H1 (cell line): ENCODE results near the gene CFAP61. TPM values are rescaled to one million over a fixed set of nuclear protein-coding genes. Genes with fewer than 3 reads are reported as not detected.

Experiments
- CTCF ChIA-PET: fragments of 300-600 bp; sonication (Branson Sonifier 250); formaldehyde crosslinking; loops from one replicate; lab custom pipeline; 2021; ENCODE audit not compliant: partially characterized antibody; lab: Charles Lee
- POLR2A ChIA-PET: fragments of 300-600 bp; sonication (Branson Sonifier 250); formaldehyde crosslinking; loops from one replicate; lab custom pipeline; 2021; ENCODE audit warnings: inconsistent platforms; ENCODE audit not compliant: partially characterized antibody; lab: Charles Lee
- DNase-seq, 2 experiments: peaks; one replicate each; pipeline versions ENCODE4 v3.0.0 to v3.0.0-alpha.2; 2010 to 2022; ENCODE audit warnings: low spot score in 2 of 2, low read depth in 1 of 2, mixed read lengths in 1 of 2
- FAIRE-seq: peaks from 2 replicates; lab custom pipeline; 2011; peaks lifted over from hg19 to GRCh38; lab: Jason Lieb, UNC
- H2AFZ ChIP-seq: 2 replicates; pipeline ENCODE4 v1.8.1; 2012; ENCODE audit warnings: low read length, inconsistent platforms
- H2AK5ac ChIP-seq: 2 replicates; pipeline ENCODE4 v1.6.1; 2013; ENCODE audit warnings: low read depth, low read length
- H2BK120ac ChIP-seq: replicated peaks from 2 replicates; pipeline ENCODE3; 2013; ENCODE audit warnings: low read depth, low read length, inconsistent platforms
- H2BK12ac ChIP-seq: 2 replicates; pipeline ENCODE4 v1.6.1; 2013; ENCODE audit warnings: low read depth, low read length
- H2BK15ac ChIP-seq: 2 replicates; pipeline ENCODE4 v1.6.1; 2013; ENCODE audit warnings: low read length
- H2BK20ac ChIP-seq: 2 replicates; pipeline ENCODE4 v1.6.1; 2013; ENCODE audit warnings: low read length
- H2BK5ac ChIP-seq: 2 replicates; pipeline ENCODE4 v1.6.1; 2013; ENCODE audit warnings: low read depth, low read length
- H3K14ac ChIP-seq: 2 replicates; pipeline ENCODE4 v1.6.1; 2013; ENCODE audit warnings: inconsistent platforms; ENCODE audit not compliant: insufficient read length
- H3K18ac ChIP-seq: 2 replicates; pipeline ENCODE4 v1.6.1; 2013; ENCODE audit warnings: low read length; ENCODE audit errors: extremely low read depth
- H3K23ac ChIP-seq: 2 replicates; pipeline ENCODE4 v1.6.1; 2013; ENCODE audit warnings: inconsistent platforms; ENCODE audit not compliant: insufficient read length
- H3K23me2 ChIP-seq: 2 replicates; pipeline ENCODE4 v1.6.1; 2013; ENCODE audit warnings: low read depth, low read length
- H3K27ac ChIP-seq: 2 replicates; pipeline ENCODE4 v1.6.1; 2011; ENCODE audit warnings: low read depth, low read length, inconsistent platforms
- H3K27me3 ChIP-seq, 4 experiments: replicated peaks in 1 of 4; 1 replicate in 1 of 4; 2 replicates in 3 of 4; pipeline versions ENCODE4 v1.6.1 to v1.8.1; 2011 to 2013; ENCODE audit warnings: low read length in 3 of 4, mild to moderate bottlenecking in 3 of 4, inconsistent platforms in 2 of 4, mixed read lengths in 2 of 4, moderate library complexity in 1 of 4; ENCODE audit not compliant: control insufficient read depth in 3 of 4, insufficient read depth in 3 of 4; ENCODE audit errors: extremely low read depth in 1 of 4
- H3K36me3 ChIP-seq, 4 experiments: 2 replicates each; pipeline versions ENCODE4 v1.6.1 to v1.8.1; 2011 to 2013; ENCODE audit warnings: mild to moderate bottlenecking in 4 of 4, low read length in 3 of 4, moderate library complexity in 2 of 4, control low read depth in 1 of 4, inconsistent platforms in 1 of 4; ENCODE audit not compliant: insufficient read depth in 4 of 4, control insufficient read depth in 2 of 4
- H3K4ac ChIP-seq: replicated peaks from 2 replicates; pipeline ENCODE3; 2013; ENCODE audit warnings: low read length, low read depth, mixed read lengths, inconsistent platforms; ENCODE audit not compliant: insufficient read length
- H3K4me1 ChIP-seq, 4 experiments: replicated peaks in 1 of 4; 1 replicate in 1 of 4; 2 replicates in 3 of 4; pipeline versions ENCODE4 v1.6.1 to v1.8.1; 2011 to 2013; ENCODE audit warnings: low read length in 3 of 4, inconsistent platforms in 2 of 4, mixed read lengths in 1 of 4; ENCODE audit not compliant: insufficient read depth in 4 of 4, control insufficient read depth in 3 of 4
- H3K4me2 ChIP-seq, 2 experiments: 2 replicates each; pipeline versions ENCODE4 v1.6.1 to v1.8.1; 2011 to 2013; ENCODE audit warnings: low read depth in 2 of 2, low read length in 2 of 2, control low read depth in 1 of 2, inconsistent platforms in 1 of 2, mild to moderate bottlenecking in 1 of 2; ENCODE audit not compliant: insufficient read depth in 1 of 2
- H3K4me3 ChIP-seq, 4 experiments: fragments of 200-600, 300-600 bp in 1 of 4; sonication (generic), shearing (Covaris generic), sonication (Bioruptor Twin) in 1 of 4; 2 replicates each; pipeline versions ENCODE4 v1.5.1 to v1.8.1; 2011 to 2016; ENCODE audit warnings: low read length in 4 of 4, low read depth in 3 of 4, control low read depth in 2 of 4, inconsistent platforms in 2 of 4, mild to moderate bottlenecking in 2 of 4, mixed read lengths in 1 of 4, moderate library complexity in 1 of 4; ENCODE audit not compliant: insufficient read depth in 2 of 4; ENCODE audit errors: extremely low read depth in 1 of 4
- H3K56ac ChIP-seq: replicated peaks from 2 replicates; pipeline ENCODE3; 2013; ENCODE audit warnings: low read depth, mild to moderate bottlenecking, mixed read lengths, low read length, inconsistent platforms; ENCODE audit not compliant: insufficient read length
- H3K79me1 ChIP-seq: 2 replicates; pipeline ENCODE4 v1.6.1; 2013; ENCODE audit warnings: low read depth, low read length, control low read depth
- H3K79me2 ChIP-seq, 2 experiments: 2 replicates each; pipeline versions ENCODE4 v1.6.1 to v1.8.1; 2012 to 2013; ENCODE audit warnings: low read length in 2 of 2, mild to moderate bottlenecking in 2 of 2, inconsistent platforms in 1 of 2; ENCODE audit not compliant: insufficient read depth in 2 of 2, control insufficient read depth in 1 of 2
- H3K9ac ChIP-seq, 4 experiments: replicated peaks in 1 of 4; 1 replicate in 1 of 4; 2 replicates in 3 of 4; pipeline versions ENCODE4 v1.6.1 to v1.8.1; 2011 to 2013; ENCODE audit warnings: low read depth in 3 of 4, low read length in 3 of 4, control low read depth in 2 of 4, mild to moderate bottlenecking in 2 of 4, moderate library complexity in 2 of 4, inconsistent platforms in 1 of 4; ENCODE audit errors: extremely low read depth in 1 of 4
- H3K9me3 ChIP-seq, 2 experiments: 2 replicates each; pipeline versions ENCODE4 v1.6.1 to v1.8.1; 2012 to 2013; ENCODE audit warnings: mild to moderate bottlenecking in 2 of 2, moderate library complexity in 2 of 2, control low read depth in 1 of 2, inconsistent platforms in 1 of 2, low read depth in 1 of 2, low read length in 1 of 2, mixed read lengths in 1 of 2; ENCODE audit not compliant: insufficient read depth in 2 of 2
- H4K20me1 ChIP-seq, 2 experiments: replicated peaks in 1 of 2; 2 replicates each; pipeline versions ENCODE3 to v1.8.1; 2011 to 2013; ENCODE audit warnings: inconsistent platforms in 2 of 2, low read length in 2 of 2, mild to moderate bottlenecking in 1 of 2; ENCODE audit not compliant: insufficient read depth in 2 of 2, control insufficient read depth in 1 of 2
- H4K5ac ChIP-seq: 2 replicates; pipeline ENCODE4 v1.6.1; 2013; ENCODE audit warnings: low read length, low read depth, mixed read lengths, inconsistent platforms; ENCODE audit not compliant: insufficient read length
- H4K8ac ChIP-seq: 2 replicates; pipeline ENCODE4 v1.8.0; 2013; ENCODE audit warnings: mild to moderate bottlenecking, moderate library complexity, low read length, inconsistent platforms; ENCODE audit not compliant: insufficient read depth; ENCODE audit errors: extremely low read depth
- H4K91ac ChIP-seq: replicated peaks from 2 replicates; pipeline ENCODE3; 2013; ENCODE audit warnings: low read length, mixed read lengths, inconsistent platforms; ENCODE audit not compliant: insufficient read length
- ASH2L ChIP-seq: fragments of 200-600, 300-600 bp; sonication (generic); IDR thresholded peaks from one replicate; pipeline ENCODE4 v1.7.1; 2017; ENCODE audit warnings: low read length
- BACH1 ChIP-seq: IDR thresholded peaks from 2 replicates; pipeline ENCODE4 v1.6.1; 2012; ENCODE audit warnings: low read length, improper control_type of control experiment
- CBX5 ChIP-seq: fragments of 300-800, 300-1000 bp; sonication (generic); IDR thresholded peaks from 2 replicates; pipeline ENCODE4 v1.7.1; 2016; ENCODE audit warnings: antibody characterized with exemption, low read length, low read depth
- JUN ChIP-seq: IDR thresholded peaks from 2 replicates; pipeline ENCODE4 v1.6.1; 2011; ENCODE audit warnings: low read depth, mild to moderate bottlenecking, improper control_type of control experiment, low read length
- MAFK ChIP-seq: IDR thresholded peaks from 2 replicates; pipeline ENCODE4 v1.6.1; 2012; ENCODE audit warnings: low read depth, mild to moderate bottlenecking, improper control_type of control experiment, low read length
- SIN3A ChIP-seq, 2 experiments: IDR thresholded peaks in 1 of 2; conservative IDR thresholded peaks in 1 of 2; 2 replicates each; pipeline ENCODE4 v1.6.1; 2011 to 2012; ENCODE audit warnings: low read length in 2 of 2, improper control_type of control experiment in 1 of 2, low read depth in 1 of 2, mild to moderate bottlenecking in 1 of 2
- SUZ12 ChIP-seq: fragments of 200-600 bp; sonication (generic); IDR thresholded peaks from 2 replicates; pipeline ENCODE4 v1.6.1; 2012; ENCODE audit warnings: mild to moderate bottlenecking, inconsistent platforms, low read length, moderate library complexity, mixed read lengths
- TCF12 ChIP-seq: IDR thresholded peaks from 2 replicates; pipeline ENCODE4 v1.6.1; 2011; ENCODE audit warnings: low read depth, mild to moderate bottlenecking, low read length
- TEAD4 ChIP-seq: IDR thresholded peaks from 2 replicates; pipeline ENCODE4 v1.6.1; 2012; ENCODE audit warnings: low read depth, low read length, inconsistent platforms, mixed read lengths
- YY1 ChIP-seq: IDR thresholded peaks from 2 replicates; pipeline ENCODE4 v1.6.1; 2011; ENCODE audit warnings: low read depth, mild to moderate bottlenecking, low read length
- WGBS, 2 experiments: shearing (Covaris generic) in 1 of 2; methylation state at CpG; one replicate each; pipeline versions ENCODE4 v1.1.6 to v1.1.7; 2013 to 2015; ENCODE audit warnings: low lambda C conversion rate in 2 of 2, mixed read lengths in 2 of 2, inconsistent platforms in 1 of 2, low coverage in 1 of 2, missing lambda C conversion rate in 1 of 2; ENCODE audit not compliant: insufficient replicate concordance in 2 of 2, insufficient coverage in 1 of 2, insufficient read length in 1 of 2; ENCODE audit errors: extremely low coverage in 1 of 2, missing lambda C conversion rate in 1 of 2; 5-methylcytosine and 5-hydroxymethylcytosine counted together
- polyA plus RNA-seq, 7 experiments: library from polyadenylated mRNA; depleted of rRNA in 3 of 7; stranded (reverse) in 5 of 7; unstranded in 2 of 7; fragments of >200 nt in 5 of 7; fragments of 200-250 nt in 2 of 7; gene quantifications; 1 replicate in 5 of 7; 2 replicates in 1 of 7; 4 replicates in 1 of 7; pipeline versions ENCODE4 v1.2.1 to v1.2.3, GENCODE V29; 2011 to 2013; ENCODE audit warnings: missing spikeins in 2 of 7, mixed read lengths in 2 of 7
- total RNA-seq: library from RNA; stranded (reverse); fragmentation: NEBNext Ultra II Directional; extraction: Animal tissue kit (Norgen Biotek cat#: 25700); gene quantifications from 2 replicates; pipeline ENCODE4 v1.2.1, GENCODE V29; 2021
- TF ChIP-seq, protein P1 (sequence below): IDR thresholded peaks from 2 replicates; pipeline ENCODE4 v1.6.1; 2012; ENCODE audit warnings: low read length, inconsistent platforms
- TF ChIP-seq, protein P2 (sequence below): IDR thresholded peaks from 2 replicates; pipeline ENCODE4 v1.6.1; 2011; ENCODE audit warnings: low read length, improper control_type of control experiment

CFAP61 gene
- total and polyA plus RNA-seq, 2 of the 8 experiments (the other 6 are each of a cell fraction or from before 2014, with no cell fraction given): 0.29 to 0.61 TPM

- no peaks in the 10 kb centered on the region for H3K79me2 ChIP-seq
- H4K91ac ChIP-seq: no peak overlapping the region
- H2BK15ac ChIP-seq: no peak overlapping the region
- H3K14ac ChIP-seq: no peak overlapping the region
- ChIA-PET CTCF (interaction anchor here (1.0 to 1.3 kb wide), 4 partner anchors 22 to 456 kb away, joined by 3 to 4 read pairs (median 3); no protein-coding TSS in a partner anchor), POLR2A (no interaction called here)
- no peak overlapping the region for H2BK120ac ChIP-seq
- FAIRE-seq (no peak), DNase-seq (no peak)
- no peak overlapping the region for H2AK5ac ChIP-seq
- H3K56ac ChIP-seq: no peak overlapping the region
- H4K8ac ChIP-seq: no peak overlapping the region
- H3K4ac ChIP-seq: no peak overlapping the region
- no peak overlapping the region for H3K27ac ChIP-seq
- H2BK12ac ChIP-seq: no peak overlapping the region
- H3K4me1 ChIP-seq: peaks cover 0 to 3% (median under 1%) of the 10 kb centered on the region in 4 experiments; a peak in 2 of 7 replicates
- no peak overlapping the region for H3K18ac ChIP-seq
- no peak overlapping the region for H3K9ac ChIP-seq
- no peaks in the 10 kb centered on the region for H4K20me1 ChIP-seq
- H3K9me3 ChIP-seq: no peaks in the 10 kb centered on the region
- H3K4me2 ChIP-seq: no peak overlapping the region
- no peaks in the 10 kb centered on the region for H3K79me1 ChIP-seq
- no peaks in the 10 kb centered on the region for H3K36me3 ChIP-seq
- H2BK5ac ChIP-seq: no peak overlapping the region
- no peaks in the 10 kb centered on the region for H3K27me3 ChIP-seq
- no peaks in the 10 kb centered on the region for H3K23me2 ChIP-seq
- no peak overlapping the region for H2BK20ac ChIP-seq
- H3K4me3 ChIP-seq: no peak overlapping the region
- no peak overlapping the region for H3K23ac ChIP-seq
- 92% methylated on average over 5 of the region's 5 CpGs; no CpG with 5 or more reads in 1 of the 2 experiments for WGBS, 2 experiments
- H4K5ac ChIP-seq: no peak overlapping the region
- peak overlapping the region; percentile 63 for H2AFZ ChIP-seq
- TF ChIP-seq YY1 (no peak), SUZ12 (no peak), JUN (no peak), CBX5 (no peak), SIN3A (conservative IDR thresholded peaks at IDR 0.05 in 1 of 2, IDR thresholded peaks at IDR 0.05 in 1 of 2; ENCODE audit: low read depth in 1 of 2, low read length in 2 of 2) (no peak), BACH1 (no peak), ASH2L (no peak), MAFK (no peak), TEAD4 (no peak), TCF12 (no peak)
- TF ChIP-seq, protein P1, sequence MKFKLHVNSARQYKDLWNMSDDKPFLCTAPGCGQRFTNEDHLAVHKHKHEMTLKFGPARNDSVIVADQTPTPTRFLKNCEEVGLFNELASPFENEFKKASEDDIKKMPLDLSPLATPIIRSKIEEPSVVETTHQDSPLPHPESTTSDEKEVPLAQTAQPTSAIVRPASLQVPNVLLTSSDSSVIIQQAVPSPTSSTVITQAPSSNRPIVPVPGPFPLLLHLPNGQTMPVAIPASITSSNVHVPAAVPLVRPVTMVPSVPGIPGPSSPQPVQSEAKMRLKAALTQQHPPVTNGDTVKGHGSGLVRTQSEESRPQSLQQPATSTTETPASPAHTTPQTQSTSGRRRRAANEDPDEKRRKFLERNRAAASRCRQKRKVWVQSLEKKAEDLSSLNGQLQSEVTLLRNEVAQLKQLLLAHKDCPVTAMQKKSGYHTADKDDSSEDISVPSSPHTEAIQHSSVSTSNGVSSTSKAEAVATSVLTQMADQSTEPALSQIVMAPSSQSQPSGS: no peak
- TF ChIP-seq, protein P2, sequence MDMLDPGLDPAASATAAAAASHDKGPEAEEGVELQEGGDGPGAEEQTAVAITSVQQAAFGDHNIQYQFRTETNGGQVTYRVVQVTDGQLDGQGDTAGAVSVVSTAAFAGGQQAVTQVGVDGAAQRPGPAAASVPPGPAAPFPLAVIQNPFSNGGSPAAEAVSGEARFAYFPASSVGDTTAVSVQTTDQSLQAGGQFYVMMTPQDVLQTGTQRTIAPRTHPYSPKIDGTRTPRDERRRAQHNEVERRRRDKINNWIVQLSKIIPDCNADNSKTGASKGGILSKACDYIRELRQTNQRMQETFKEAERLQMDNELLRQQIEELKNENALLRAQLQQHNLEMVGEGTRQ: no peak
Observed at GRCh38 chr20:20137851-20138250, 85.5 kb downstream of the CFAP61 start.
